Endometrium (tissue), 2 donors: ENCODE results near the gene HSPA14.
"Not testable (repeated sequence)": the region's sequence is repeated elsewhere in the genome, so short reads cannot be mapped to it uniquely, and the experiment has no call there.

ENCODE experiments used
- FAIRE-seq: peaks from 2 replicates; lab custom pipeline; 2012; peaks lifted over from hg19 to GRCh38; lab: Jason Lieb, UNC
- donor health status: control.
- donor health status: control.

The HSPA14 gene

DNA sequence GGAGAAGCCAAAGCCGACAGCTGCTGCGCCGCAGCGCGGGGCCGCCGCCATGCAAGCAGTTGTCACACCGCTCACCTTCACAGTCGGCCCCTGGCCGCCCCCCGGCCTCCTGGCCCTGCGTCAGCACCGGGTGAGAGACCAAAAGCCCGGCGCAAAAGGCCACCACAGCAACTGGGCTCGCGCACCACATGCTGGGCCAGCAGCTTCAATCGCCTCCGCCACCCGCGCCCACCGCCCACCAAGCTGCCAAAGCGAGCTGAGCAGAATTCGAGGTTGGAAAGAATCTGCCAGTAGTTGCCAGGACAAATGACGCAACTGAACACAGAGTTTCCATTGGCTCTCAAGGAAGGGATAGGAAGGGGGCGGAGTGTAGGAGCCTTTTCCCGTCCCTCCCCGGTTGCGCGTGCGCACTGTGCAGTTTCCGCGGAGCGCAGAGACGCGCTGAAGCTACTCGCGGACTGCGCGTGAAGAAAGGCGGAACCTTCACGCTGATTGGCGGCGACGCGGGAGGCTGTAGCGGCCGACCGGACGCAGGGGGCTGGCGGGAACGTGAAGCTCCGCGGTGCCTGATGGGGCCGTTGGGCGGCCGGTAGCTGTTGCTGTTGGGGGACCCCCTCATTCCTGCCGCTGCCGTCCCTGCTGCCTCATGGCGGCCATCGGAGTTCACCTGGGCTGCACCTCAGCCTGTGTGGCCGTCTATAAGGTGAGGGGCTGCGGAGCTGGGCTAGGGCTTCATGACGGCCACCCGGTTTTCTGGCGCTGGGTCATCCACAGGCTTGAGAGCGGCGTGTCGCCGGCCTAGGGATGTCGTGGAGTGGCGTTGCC, at the start of gene HSPA14, which contains the start of the genes CDNF and MSANTD7:
HSPA14 (plus strand) TSS at position 550 of the 825 bp plus-strand sequence; CDS start at position 647, 97 bp downstream.
CDNF (minus strand) TSS at position 281 of the 825 bp plus-strand sequence; CDS start at position 190, 91 bp downstream.
MSANTD7 (plus strand) TSS at position 550 of the 825 bp plus-strand sequence. CDS start 3,979 bp downstream, outside the sequence.
- peak; percentile 92 for FAIRE-seq

- FAIRE-seq, result no peak
Observed at GRCh38 chr10:14798636-14799035, 39.5 kb upstream of the HSPA14 start.

DNA sequence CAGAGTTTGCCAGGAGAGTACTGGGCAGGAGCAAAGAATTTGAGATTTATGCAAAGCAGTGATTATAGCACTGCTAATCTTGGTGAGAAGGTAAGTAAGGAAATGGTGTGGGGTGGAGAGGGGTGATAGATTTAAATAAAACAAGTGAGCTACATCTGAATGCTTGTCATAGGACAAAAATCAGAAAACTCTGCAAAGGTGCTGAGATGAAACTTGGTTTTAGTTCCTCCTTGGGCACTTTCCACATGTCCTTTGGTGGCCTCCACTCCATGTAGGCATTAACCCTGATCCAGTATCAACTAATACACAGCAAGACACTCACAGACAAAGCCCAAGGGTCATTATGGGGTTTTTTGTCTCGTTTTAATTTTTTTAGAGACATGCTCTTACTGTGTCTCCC, 37.7 kb upstream of the HSPA14 start:
- no peak for FAIRE-seq

DNA sequence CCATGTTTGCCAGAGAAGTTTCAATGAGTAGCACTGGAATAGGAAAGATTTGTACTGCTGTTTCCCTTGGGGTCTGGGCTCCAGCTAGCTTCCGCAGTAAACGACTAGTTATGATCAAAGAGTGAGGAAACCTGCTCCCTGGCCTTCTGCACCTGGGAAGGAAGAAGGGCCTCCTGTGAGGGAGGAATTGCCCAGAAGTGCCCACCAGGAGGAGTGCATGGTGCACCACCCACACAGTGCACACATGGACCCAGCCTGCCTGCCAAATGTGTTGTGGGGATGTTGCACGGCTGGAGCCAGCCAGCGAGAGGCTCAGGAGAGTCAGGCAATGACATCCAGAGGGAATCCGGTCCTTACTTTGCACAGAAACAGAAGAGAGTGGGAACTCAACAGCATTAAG, 36.4 kb upstream of the HSPA14 start:
- FAIRE-seq, result no peak

- FAIRE-seq, result no peak
Observed at GRCh38 chr10:14803827-14804226, 34.3 kb upstream of the HSPA14 start.

GRCh38 chr10:14806318-14806717, 31.8 kb upstream of the HSPA14 start:
- no peak for FAIRE-seq

GRCh38 chr10:14810969-14811953, 26.8 kb upstream of the HSPA14 start:
- no peak for FAIRE-seq

- no peak for FAIRE-seq
Observed at GRCh38 chr10:14812271-14812670, 25.8 kb upstream of the HSPA14 start.

DNA sequence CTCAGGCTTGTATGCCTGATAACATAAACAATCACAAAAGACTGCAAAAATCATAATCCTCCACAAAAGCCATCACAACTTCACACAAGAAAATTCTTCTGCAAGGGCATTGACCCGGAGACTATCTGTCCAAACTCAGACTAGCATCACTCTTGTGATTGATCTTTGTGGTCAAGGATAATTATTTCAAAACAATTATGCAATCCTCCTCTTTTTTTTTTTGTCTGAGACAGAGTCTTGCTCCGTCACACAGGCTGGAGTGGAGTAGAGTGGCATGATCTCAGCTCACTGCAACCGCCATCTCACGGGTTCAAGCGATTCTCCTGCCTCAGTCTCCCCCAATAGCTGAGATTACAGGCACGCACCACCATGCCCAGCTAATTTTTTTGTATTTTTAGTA, 22.4 kb upstream of the HSPA14 start:
- FAIRE-seq, result no peak

GRCh38 chr10:14816717-14817116, 21.4 kb upstream of the HSPA14 start:
- FAIRE-seq, result not testable (repeated sequence)

GRCh38 chr10:14820010-14820774, 17.9 kb upstream of the HSPA14 start:
- FAIRE-seq, result no peak

- FAIRE-seq, result no peak
Observed at GRCh38 chr10:14820775-14821154, 17.3 kb upstream of the HSPA14 start.

DNA sequence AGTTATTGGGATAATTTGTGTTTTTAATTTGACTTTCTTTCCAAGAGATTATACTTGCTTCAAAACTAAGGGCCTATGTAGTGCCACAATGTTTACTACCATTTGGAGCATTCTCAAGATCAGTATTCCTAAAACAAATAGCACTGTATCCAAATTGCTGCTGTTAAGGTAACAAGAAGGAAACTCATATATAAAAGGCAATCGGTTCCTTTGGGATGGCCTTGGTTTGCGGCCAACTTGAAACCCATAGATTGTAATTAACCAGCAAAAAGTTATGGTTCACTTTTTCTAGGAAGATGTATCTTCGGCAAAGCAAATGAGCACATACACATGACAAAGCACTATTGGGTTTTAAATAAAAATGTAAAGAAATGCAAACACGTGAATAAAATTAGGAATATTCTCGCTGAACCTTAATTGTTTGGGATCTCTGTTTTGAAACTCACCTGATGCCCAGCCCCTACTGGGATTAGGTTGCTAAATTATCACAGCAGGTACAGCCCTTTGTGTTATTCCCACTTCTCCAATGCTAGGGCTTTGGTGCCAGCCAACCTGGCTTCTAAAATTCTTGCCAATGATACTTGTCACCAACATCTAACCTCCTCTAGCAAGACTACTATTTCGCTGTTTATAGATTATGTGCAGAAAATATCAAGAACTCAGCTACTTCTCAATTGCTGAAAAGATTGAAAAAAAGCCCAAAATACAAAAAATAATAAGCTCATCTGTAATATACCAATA, 16.3 kb upstream of the HSPA14 start:
- no peak for FAIRE-seq

DNA sequence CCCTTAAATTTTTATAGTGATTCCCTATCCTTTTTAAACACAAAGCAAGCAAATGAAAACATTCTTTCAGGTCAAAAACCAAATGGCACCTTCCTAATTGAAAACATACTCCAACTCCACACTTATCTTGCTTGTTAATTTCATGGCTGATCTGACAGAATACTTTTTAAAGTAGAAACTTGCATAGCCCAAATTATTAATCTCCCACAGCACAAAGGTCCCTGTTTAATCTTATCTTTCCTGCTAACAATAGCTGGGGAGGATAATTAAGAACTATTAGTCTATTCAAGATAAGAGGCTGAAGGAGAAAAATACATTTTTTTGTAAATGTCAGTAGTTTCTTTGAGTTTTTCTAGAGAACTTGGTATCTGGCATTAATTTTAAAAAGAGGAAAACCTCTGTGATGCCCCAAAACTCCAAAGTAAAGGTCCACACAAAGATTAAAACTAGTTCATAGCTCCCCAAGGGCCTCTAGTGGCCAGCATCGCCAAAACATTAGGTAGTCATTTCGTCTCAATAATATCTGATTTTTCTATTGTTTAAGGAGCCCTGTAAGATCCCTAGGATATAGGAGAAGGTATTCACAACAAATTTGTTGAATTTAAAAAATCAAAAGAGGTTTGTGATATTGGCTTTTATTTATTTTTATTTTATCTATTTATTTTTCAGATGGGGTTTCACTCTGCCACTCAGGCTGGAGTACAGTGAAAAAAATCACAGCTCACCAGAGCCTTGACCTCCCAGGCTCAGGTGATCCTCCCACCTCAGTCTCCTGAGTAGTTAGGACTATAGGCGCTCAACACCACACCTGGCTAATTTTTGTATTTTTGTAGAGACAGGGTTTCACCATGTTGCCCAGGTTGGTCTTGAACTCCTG, 15.0 kb upstream of the HSPA14 start:
- peak; percentile 98 for FAIRE-seq

- no peak for FAIRE-seq
Observed at GRCh38 chr10:14823966-14824365, 14.1 kb upstream of the HSPA14 start.

DNA sequence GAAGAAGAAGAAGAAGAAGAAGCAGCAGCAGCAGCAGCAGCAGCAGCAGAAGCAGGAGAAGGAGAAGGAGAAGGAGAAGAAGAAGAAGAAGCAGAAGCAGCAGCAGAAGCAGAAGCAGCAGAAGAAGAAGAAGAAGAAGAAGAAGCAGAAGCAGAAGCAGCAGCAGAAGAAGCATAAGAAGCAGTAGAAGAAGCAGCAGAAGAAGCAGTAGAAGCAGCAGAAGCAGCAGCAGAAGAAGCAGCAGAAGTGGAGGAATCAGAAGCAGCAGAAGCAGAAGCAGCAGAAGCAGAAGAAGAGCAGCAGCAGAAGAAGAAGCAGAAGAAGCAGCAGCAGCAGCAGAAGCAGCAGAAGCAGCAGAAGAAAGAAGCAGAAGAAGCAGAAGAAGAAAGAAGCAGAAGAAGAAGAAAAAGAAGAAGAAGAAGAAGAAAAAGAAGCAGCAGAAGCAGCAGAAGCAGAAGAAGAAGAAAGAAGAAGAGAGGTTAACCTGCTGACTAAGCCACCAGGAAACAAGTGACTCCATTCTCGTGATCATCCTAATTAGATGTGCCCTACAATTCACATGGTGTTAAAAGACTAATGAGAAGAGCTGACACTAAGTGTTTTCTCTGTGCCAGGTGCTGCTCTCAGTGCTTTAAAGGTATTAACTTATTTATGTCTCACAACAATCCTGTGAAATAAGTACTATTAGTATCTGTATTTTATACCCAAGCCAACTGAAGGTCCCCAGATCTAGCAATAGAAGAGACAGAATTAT, 11.9 kb upstream of the HSPA14 start:
- FAIRE-seq, result no peak

GRCh38 chr10:14833106-14833505, 5.0 kb upstream of the HSPA14 start:
- FAIRE-seq, result no peak

- FAIRE-seq, result no peak
Observed at GRCh38 chr10:14836208-14836607, 1.9 kb upstream of the HSPA14 start.

DNA sequence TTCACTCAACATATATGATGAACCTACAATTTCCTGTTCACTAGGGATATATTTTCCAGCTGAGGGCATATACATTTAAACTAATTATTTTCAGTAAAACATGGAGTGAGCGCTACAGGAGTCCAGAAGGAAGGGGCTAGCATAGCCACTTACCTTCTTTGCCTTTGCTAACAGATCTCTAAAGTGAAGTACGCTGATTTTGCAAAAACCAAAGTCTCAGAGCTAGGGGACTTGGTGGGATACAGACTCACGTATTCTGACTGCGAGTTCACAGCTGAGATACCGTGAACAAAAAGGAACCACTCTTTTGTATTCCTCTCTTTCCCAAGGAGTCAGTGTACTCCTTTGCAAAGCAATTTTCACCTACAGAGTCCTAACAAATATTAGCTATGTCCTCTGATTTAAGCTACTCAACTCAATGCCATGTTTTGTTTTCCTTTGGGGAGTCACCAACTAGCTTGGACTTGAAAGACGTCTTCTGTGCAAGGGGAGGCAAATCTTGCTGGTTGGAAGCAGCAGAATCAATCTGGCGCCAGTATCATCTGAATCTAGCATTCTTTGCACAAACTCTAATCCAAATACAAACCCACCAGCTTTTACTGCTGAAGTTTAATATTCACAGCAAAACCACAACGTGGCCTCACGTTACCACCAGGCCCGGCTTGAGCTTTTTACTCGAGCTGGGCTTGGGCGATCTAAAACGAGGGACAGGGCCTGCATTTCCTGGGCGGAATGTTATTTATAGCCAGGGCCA, 926 bp upstream of the HSPA14 start:
- no peak for FAIRE-seq
